Retinal pigment epithelial cell (primary cell): ENCODE measurements around the gene NMRK2.
"Not testable (repeated sequence)": the region's sequence is repeated elsewhere in the genome, so short reads cannot be mapped to it uniquely, and the experiment has no call there.

Experiments used
- DNase-seq: peaks from one replicate; pipeline ENCODE4 v3.0.0-alpha.2; 2010; ENCODE audit warnings: low read depth
- H3K4me3 ChIP-seq: 2 replicates; pipeline ENCODE4 v1.5.1; 2011; ENCODE audit warnings: mild to moderate bottlenecking, low read length, control low read depth, moderate library complexity
- CTCF ChIP-seq: conservative IDR thresholded peaks from 2 replicates; pipeline ENCODE4 v1.5.1; 2011; ENCODE audit warnings: low read depth, low read length, control low read depth, inconsistent platforms

The NMRK2 gene

GRCh38 chr19:3936506-3937442 lies 3.9 kb downstream of the NMRK2 start:
- no peak overlapping the region for H3K4me3 ChIP-seq
- no peak for TF ChIP-seq CTCF
- no peak for DNase-seq

- not testable (repeated sequence) for H3K4me3 ChIP-seq, DNase-seq
Observed at GRCh38 chr19:3938300-3938950, 5.6 kb downstream of the NMRK2 start.

GRCh38 chr19:3942790-3943409 lies 10.0 kb downstream of the NMRK2 start:
- DNase-seq: no peak
- no peak for TF ChIP-seq CTCF

GRCh38 chr19:3944018-3944721 lies 11.3 kb downstream of the NMRK2 start:
- TF ChIP-seq CTCF: no peak
- no peak for DNase-seq

More at GRCh38 chr19:3942790-3943409, 10.0 kb downstream of the NMRK2 start:
- H3K4me3 ChIP-seq: no peak overlapping the region

GRCh38 chr19:3945838-3946237 lies 13.0 kb downstream of the NMRK2 start:
- no peak for TF ChIP-seq CTCF
- DNase-seq: no peak
- no peak overlapping the region for H3K4me3 ChIP-seq

More at GRCh38 chr19:3944018-3944721, 11.3 kb downstream of the NMRK2 start:
- no peak overlapping the region for H3K4me3 ChIP-seq

- not testable (repeated sequence) for H3K4me3 ChIP-seq, DNase-seq
Observed at GRCh38 chr19:3947316-3947933, 14.6 kb downstream of the NMRK2 start.

- DNase-seq: no peak
- TF ChIP-seq CTCF: no peak
- H3K4me3 ChIP-seq: no peak overlapping the region
Observed at GRCh38 chr19:3949294-3949693, 16.4 kb downstream of the NMRK2 start.
